HG02973 (cell line): ENCODE data around the gene SNRPA.
"Not testable (repeated sequence)": the region's sequence is repeated elsewhere in the genome, so short reads cannot be mapped to it uniquely, and the experiment has no call there.

Source experiments
- ATAC-seq: cut with Tn5 transposase; IDR thresholded peaks from one replicate; pipeline ENCODE4 v1.9.1; 2021; ENCODE audit warnings: moderate library complexity; ENCODE audit not compliant: unreplicated experiment

Gene SNRPA

DNA sequence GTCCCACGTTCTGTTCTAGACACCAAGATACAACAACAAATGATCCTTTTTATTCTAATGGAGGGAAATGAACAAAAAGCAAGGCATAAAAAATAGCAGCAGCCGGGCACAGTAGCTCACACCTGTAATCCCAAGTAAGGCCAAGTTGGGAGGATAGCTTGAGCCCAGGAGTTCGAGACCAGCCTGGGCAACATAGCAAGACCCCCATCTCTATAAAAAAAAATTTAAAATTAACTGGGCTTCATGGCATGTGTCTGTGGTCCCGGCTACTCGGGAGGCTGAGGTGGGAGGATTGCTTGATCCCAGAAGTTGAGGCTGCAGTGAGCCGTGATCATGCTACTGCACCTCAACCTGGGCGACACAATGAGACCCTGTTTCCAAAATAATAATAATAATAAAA lies 25.4 kb downstream of the SNRPA start:
- ATAC-seq: no peak

DNA sequence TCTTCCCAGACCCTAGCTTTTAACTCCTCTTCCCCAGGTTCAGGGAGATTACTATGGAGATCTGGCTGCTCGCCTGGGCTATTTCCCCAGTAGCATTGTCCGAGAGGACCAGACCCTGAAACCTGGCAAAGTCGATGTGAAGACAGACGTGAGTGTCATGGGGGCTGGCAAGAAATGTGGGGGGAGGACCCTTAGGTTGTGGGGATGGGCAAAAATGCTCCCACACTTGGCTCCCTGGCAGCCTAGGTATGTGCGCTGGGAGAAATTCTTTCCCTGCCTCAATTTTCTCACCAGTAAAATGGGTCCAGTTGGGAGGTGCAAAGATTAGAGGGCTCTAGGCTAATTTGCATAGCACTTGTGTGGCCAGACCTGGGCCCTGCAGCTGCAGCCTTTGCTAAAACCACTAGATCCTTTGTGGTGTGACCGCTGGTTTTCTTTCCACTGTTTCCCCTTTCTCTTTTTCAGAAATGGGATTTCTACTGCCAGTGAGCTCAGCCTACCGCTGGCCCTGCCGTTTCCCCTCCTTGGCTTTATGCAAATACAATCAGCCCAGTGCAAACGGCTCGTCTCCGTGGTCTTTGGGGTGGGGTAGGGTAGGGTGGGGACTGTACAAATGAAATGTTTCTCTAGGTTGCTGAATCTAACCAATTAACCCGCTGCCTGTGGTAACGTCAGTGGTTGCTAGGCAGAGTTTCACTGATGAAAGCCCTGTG lies 26.1 kb downstream of the SNRPA start:
- ATAC-seq: peak; percentile 58

GRCh38 chr19:40777645-40777936 lies 26.6 kb downstream of the SNRPA start:
- ATAC-seq: no peak

GRCh38 chr19:40777937-40778705 lies 27.1 kb downstream of the SNRPA start, which contains the start of gene RAB4B:
RAB4B (plus strand) TSS chr19:40778247; CDS start chr19:40778376, 129 bp downstream.
- ATAC-seq: peak; percentile 47

DNA sequence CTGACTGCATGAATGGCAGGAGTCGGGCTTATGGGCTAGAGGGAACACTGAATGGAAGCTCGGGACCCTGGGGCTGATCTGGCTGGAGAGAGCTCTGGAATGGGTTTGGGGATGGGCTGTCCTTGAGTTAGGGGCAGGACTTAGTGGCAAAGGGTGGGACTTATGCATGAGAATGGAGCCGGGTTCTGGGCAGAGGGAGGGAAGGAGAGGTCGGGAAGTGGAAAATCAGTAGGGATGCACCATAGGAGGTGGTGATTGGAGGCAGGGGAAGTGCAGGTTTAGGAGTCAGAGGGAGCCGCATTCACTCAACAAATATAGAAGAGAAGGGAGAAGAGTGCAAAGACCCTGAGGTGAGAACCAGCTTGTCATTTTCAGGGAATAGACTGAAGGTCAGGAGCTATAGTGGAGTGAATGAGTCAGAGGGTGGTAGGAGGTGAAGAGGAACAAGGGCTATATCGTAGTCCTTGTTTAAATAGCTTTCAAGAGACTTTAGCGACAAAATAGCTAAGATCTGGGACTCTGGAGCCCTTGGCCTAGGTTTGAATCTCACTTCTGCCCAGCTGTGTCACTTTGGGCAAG lies 27.8 kb downstream of the SNRPA start:
- no peak for ATAC-seq

- no peak for ATAC-seq
Observed at GRCh38 chr19:40780582-40780981, 29.6 kb downstream of the SNRPA start.

DNA sequence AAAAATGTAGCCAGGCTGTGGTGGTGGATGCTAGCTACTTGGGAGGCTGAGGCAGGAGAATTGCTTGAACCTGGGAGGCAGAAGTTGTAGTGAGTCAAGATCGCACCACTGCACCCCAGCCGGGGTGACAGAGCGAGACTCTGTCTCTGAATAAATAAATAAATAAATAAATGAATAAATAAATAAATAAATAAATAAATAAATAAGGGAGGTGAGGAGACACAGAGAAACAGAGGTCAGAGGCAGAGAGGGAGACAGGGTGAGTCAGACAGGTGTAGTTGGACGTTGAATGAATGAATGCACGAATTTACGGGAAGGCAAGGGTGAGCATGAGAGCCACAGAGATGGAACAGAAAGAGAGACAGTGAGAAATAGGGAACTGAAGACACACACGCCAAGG lies 30.1 kb downstream of the SNRPA start:
- ATAC-seq: no peak

DNA sequence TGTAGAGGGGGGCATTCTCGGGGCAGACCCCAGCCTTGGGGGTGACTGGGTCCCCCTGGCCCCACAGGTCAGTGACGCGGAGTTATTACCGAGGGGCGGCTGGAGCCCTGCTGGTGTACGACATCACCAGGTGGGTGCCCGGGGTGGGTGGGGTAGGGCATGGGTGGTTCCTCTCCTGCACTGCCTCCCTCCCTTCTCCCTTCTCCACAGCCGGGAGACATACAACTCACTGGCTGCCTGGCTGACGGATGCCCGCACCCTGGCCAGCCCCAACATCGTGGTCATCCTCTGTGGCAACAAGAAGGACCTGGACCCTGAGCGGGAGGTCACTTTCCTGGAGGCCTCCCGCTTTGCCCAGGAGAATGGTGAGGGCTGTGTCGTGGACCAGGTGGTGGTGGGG lies 32.7 kb downstream of the SNRPA start:
- ATAC-seq: no peak

GRCh38 chr19:40784146-40784545 lies 33.1 kb downstream of the SNRPA start:
- ATAC-seq: not testable (repeated sequence)

- no peak for ATAC-seq
Observed at GRCh38 chr19:40785526-40785925, 34.5 kb downstream of the SNRPA start.

- ATAC-seq: no peak
Observed at GRCh38 chr19:40786060-40787037, 35.3 kb downstream of the SNRPA start.

DNA sequence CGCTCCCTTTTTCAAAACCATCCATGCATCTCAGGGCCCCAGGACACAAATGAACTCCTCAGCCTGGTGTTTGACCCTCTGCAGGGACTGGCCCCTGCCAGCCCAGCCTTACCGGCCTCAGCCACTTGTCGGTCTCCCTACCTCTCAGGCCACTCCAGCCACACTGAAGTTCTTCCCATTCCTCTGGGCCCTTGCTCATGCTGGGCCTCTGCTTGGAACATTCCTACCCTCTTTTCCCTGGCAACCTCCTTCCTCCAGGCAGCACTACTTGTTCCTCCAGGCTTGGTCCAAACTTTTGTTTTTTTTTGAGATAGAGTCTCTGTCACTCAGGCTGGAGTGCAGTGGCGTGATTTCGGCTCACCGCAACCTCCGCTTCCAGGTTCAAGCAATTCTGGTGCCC lies 40.3 kb downstream of the SNRPA start:
- ATAC-seq: no peak

GRCh38 chr19:40791996-40792395 lies 41.0 kb downstream of the SNRPA start:
- ATAC-seq: no peak

DNA sequence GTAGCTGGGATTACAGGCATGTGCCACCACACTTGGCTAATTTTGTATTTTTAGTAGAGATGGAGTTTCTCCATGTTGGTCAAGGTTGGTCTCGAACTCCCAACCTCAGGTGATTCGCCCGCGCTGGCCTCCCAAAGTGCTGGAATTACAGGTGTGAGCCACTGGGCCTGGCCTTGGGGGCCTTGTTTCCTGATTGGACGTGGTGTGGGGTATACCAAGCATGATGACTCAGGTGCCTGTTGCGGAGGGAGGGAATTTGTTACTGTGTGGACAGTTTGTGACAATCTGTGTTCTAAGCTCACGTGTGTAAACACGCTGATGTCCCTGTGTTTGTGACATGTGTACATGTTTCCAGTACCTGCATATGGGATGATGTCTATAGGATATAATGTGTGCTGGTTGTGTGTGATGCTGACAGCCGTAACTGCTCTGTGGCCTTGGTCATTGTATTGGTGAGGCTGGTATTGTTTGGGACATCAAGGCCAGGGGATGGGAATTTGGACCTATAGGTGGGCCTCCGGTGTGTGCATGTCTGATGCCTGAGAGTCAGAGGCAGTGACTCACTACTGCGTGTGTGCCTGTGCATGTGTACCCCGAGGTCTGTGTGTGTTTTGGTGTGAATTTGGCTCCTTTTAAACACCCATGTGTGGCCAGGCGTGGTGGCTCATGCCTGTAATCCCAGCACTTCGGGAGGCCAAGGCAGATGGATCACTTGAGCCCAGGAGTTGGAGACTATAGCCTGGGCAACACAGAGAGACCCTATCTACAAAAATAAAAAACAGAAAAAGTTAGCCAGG lies 46.4 kb downstream of the SNRPA start:
- ATAC-seq: no peak

GRCh38 chr19:40797963-40798682 lies 47.1 kb downstream of the SNRPA start:
- peak; percentile 29 for ATAC-seq

DNA sequence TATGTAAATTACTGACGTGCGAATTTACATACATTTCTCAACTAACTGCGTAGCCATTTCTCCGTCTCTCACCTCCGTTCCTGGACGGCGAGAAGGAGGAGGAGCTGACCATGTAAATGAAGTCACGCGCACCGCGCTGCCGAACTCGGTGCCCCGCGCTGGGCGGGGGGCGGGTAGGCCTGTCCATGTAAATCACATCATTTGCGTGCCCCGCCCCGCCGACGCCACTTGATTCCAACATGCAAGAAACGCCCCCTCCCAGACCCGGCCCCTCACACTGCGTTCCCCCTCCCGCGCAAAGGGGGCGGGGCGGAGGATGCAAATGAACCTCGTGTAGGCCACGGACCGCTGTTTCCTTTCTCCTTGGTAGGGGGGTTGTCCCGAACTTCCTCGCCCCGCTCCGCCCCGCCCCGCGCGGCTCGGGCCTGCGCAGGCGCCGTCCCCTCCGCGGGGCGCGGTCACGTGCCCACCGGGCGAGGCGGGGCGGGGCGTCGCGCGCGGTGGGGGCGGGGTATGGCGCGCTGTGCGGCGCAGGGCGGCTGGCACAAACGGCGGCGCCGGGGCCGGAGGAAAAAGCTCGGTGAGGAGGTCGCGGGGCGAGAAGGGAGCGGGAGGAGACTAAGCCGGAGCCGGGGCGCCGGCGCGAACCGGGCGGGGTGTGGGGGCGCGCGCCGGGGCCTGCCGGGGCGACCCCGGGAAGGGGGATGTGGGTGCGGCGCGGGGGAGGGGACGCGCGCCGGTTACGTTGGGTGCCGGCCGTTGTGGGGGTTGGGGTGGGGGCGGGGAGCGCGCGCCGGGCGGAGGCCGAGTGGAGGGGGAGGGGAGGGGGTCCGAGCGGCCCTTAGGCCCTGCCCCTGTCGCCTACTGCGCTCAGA lies 47.9 kb downstream of the SNRPA start, which contains the start of gene EGLN2:
EGLN2 (plus strand) TSS at position 509 of the 875 bp plus-strand sequence. CDS start 1,382 bp downstream, outside the sequence.
- ATAC-seq: peak; percentile 57

DNA sequence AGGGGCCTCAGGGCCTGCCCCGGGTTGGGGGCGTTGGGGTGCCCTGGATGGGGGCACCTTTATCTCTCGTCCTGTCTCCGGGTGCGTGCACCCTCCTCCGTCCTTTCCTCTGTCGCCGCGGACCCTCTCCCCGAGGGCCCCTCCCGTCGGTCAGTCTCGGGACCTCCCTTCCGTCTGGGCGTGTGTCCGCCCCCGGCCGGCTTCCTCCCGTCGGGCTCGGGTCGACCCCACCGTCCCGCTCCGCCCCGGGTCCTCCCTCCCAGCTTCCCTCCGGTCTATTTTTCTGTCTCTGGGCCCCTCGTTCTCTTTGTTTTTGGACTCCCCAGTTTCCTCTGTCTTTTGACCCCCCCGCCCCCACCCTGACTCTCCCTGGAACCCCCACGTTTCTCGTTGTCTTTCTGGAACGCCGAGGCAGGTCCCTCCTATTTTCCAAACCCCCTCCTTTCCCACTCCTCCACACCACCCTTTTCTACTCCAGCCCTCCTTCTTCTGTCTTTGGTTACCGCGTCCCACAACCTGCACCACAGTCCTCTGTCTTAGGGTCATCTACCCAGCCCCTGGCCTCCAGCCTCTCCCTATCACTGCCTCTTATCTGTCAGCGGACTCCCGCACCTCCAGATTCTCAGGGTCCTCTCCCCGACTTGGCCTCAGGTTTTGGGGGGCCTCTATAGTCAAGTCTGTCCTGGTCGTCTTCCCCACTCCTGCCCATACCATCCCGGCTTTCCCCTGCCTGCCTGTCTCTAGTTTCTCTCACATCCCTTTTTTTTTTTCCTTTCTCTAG lies 48.7 kb downstream of the SNRPA start:
- no peak for ATAC-seq
